Left renal pelvis (tissue), 4 donors: ENCODE measurements around the gene ADAM22. TPM values are rescaled to one million over a fixed set of nuclear protein-coding genes. Genes with fewer than 3 reads are reported as not detected.
A peak's percentile ranks its signal among the peaks of the same experiment; 100 is the strongest.
"Not testable (repeated sequence)": the region's sequence is repeated elsewhere in the genome, so short reads cannot be mapped to it uniquely, and the experiment has no call there.

Experiments used
- DNase-seq, 4 donors: peaks; one replicate each; pipeline ENCODE4 v3.0.0-alpha.2; 2013; ENCODE audit warnings: low read depth in 4 of 4, low spot score in 3 of 4
- polyA plus RNA-seq, 4 donors: library from polyadenylated mRNA; unstranded; fragments of 120-200 nt; gene quantifications; one replicate each; pipeline ENCODE4 v1.2.1, GENCODE V29; 2013; ENCODE audit not compliant: insufficient read length in 4 of 4

The ADAM22 gene
- polyA plus RNA-seq, 4 donors: 3.7 to 14.9 (median 12.9) TPM

- not testable (repeated sequence) for DNase-seq
Observed at GRCh38 chr7:87945926-87946325, 11.9 kb downstream of the ADAM22 start.

GRCh38 chr7:87948371-87948770, 14.3 kb downstream of the ADAM22 start:
- no peak for DNase-seq

- DNase-seq: no peak
Observed at GRCh38 chr7:87959336-87959735, 25.3 kb downstream of the ADAM22 start.

- peak in 1 of 4 donors; percentile 7 for DNase-seq
Observed at GRCh38 chr7:87960239-87960638, 26.2 kb downstream of the ADAM22 start.

GRCh38 chr7:87961754-87962153, 27.7 kb downstream of the ADAM22 start:
- DNase-seq: no peak

GRCh38 chr7:87966271-87966670, 32.2 kb downstream of the ADAM22 start:
- no peak for DNase-seq

- DNase-seq: no peak
Observed at GRCh38 chr7:87968021-87968420, 34.0 kb downstream of the ADAM22 start.

- no peak for DNase-seq
Observed at GRCh38 chr7:87982116-87982515, 48.1 kb downstream of the ADAM22 start.

- no peak for DNase-seq
Observed at GRCh38 chr7:87984088-87984487, 50.0 kb downstream of the ADAM22 start.

GRCh38 chr7:87993269-87993668, 59.2 kb downstream of the ADAM22 start:
- no peak for DNase-seq

- DNase-seq: no peak
Observed at GRCh38 chr7:87999261-87999660, 65.2 kb downstream of the ADAM22 start.

GRCh38 chr7:88001744-88002530, 67.9 kb downstream of the ADAM22 start:
- no peak for DNase-seq

GRCh38 chr7:88002617-88003016, 68.6 kb downstream of the ADAM22 start:
- DNase-seq: no peak

GRCh38 chr7:88003581-88003980, 69.5 kb downstream of the ADAM22 start:
- DNase-seq: no peak

GRCh38 chr7:88005191-88005590, 71.1 kb downstream of the ADAM22 start:
- DNase-seq: no peak

- no peak for DNase-seq
Observed at GRCh38 chr7:88009651-88010050, 75.6 kb downstream of the ADAM22 start.

- no peak for DNase-seq
Observed at GRCh38 chr7:88012086-88012485, 78.0 kb downstream of the ADAM22 start.

- no peak for DNase-seq
Observed at GRCh38 chr7:88013981-88014380, 79.9 kb downstream of the ADAM22 start.

- DNase-seq: no peak
Observed at GRCh38 chr7:88014581-88014980, 80.5 kb downstream of the ADAM22 start.

- DNase-seq: no peak
Observed at GRCh38 chr7:88015309-88015708, 81.3 kb downstream of the ADAM22 start.

- DNase-seq: no peak
Observed at GRCh38 chr7:88018501-88018900, 84.5 kb downstream of the ADAM22 start.

GRCh38 chr7:88020953-88021665, 87.1 kb downstream of the ADAM22 start:
- DNase-seq: no peak
